PC-3 (cell line): ENCODE measurements around the gene TSPAN8. TPM values are rescaled to one million over a fixed set of nuclear protein-coding genes. Genes with fewer than 3 reads are reported as not detected.

ENCODE experiments used
- ATAC-seq: fragments of 200-7000 bp; cut with Tn5 transposase; 2 replicates; pipeline ENCODE4 v1.9.1; 2020; ENCODE audit warnings: mild to moderate bottlenecking, moderate library complexity
- BruUV-seq: library from RNA; stranded (reverse); fragments of 400-500 nt; replicated peaks from 2 replicates; lab custom pipeline; 2021; lab: Mats Ljungman, UMichigan
- CTCF ChIA-PET: fragments of 300-600 bp; sonication (Branson Sonifier 250); formaldehyde crosslinking; loops from one replicate; lab custom pipeline; 2022; ENCODE audit warnings: antibody characterized with exemption; lab: Charles Lee
- POLR2A ChIA-PET: fragments of 300-600 bp; sonication (Branson Sonifier 250); formaldehyde crosslinking; loops from one replicate; lab custom pipeline; 2022; ENCODE audit warnings: antibody characterized with exemption; ENCODE audit not compliant: unreplicated experiment; lab: Charles Lee
- DNase-seq: peaks from one replicate; pipeline ENCODE4 v3.0.0-alpha.2; 2015
- H2AFZ ChIP-seq: fragments of 300-600 bp; sonication (generic); 2 replicates; pipeline ENCODE4 v1.6.0; 2016; ENCODE audit warnings: antibody characterized with exemption, low read length
- H3F3A ChIP-seq: fragments of 300-600 bp; sonication (generic); one replicate; pipeline ENCODE4 v1.6.0; 2017; ENCODE audit warnings: antibody characterized with exemption, low read length, control low read depth, mild to moderate bottlenecking; ENCODE audit not compliant: unreplicated experiment
- H3K27ac ChIP-seq: fragments of 300-600 bp; sonication (generic); 2 replicates; pipeline ENCODE4 v1.5.1; 2016; ENCODE audit warnings: mild to moderate bottlenecking, low read length
- H3K27me3 ChIP-seq: fragments of 300-600 bp; sonication (generic); 2 replicates; pipeline ENCODE4 v1.6.1; 2016; ENCODE audit warnings: low read length, mixed read lengths
- H3K36me3 ChIP-seq: fragments of 300-600 bp; sonication (generic); 2 replicates; pipeline ENCODE4 v1.6.1; 2016; ENCODE audit warnings: low read depth, mixed run types, low read length, mixed read lengths
- H3K4me1 ChIP-seq: fragments of 300-600 bp; sonication (generic); 2 replicates; pipeline ENCODE4 v1.5.1; 2016; ENCODE audit warnings: low read length; ENCODE audit not compliant: insufficient read depth
- H3K4me2 ChIP-seq: fragments of 300-600 bp; sonication (generic); 2 replicates; pipeline ENCODE4 v1.6.0; 2016; ENCODE audit warnings: low read length
- H3K4me3 ChIP-seq: fragments of 300-600 bp; sonication (generic); 2 replicates; pipeline ENCODE4 v1.5.1; 2016; ENCODE audit warnings: mild to moderate bottlenecking, low read length, mixed read lengths
- H3K79me2 ChIP-seq: fragments of 300-600 bp; sonication (generic); 2 replicates; pipeline ENCODE4 v1.6.1; 2017; ENCODE audit warnings: low read length, mixed read lengths
- H3K9ac ChIP-seq: fragments of 300-600 bp; sonication (generic); 2 replicates; pipeline ENCODE4 v1.6.0; 2016; ENCODE audit warnings: mild to moderate bottlenecking, low read length
- H3K9me2 ChIP-seq: fragments of 300-600 bp; sonication (generic); replicated peaks from 2 replicates; pipeline ENCODE4 v1.6.1; 2016; ENCODE audit warnings: mixed run types, low read length, mixed read lengths
- H3K9me3 ChIP-seq: fragments of 300-600 bp; sonication (generic); 2 replicates; pipeline ENCODE4 v1.6.1; 2016; ENCODE audit warnings: low read length, mixed read lengths
- H4K20me1 ChIP-seq: fragments of 300-600 bp; sonication (generic); 2 replicates; pipeline ENCODE4 v1.6.1; 2016; ENCODE audit warnings: low read length, mixed read lengths
- EZH2 ChIP-seq: fragments of 300-600 bp; sonication (generic); IDR thresholded peaks from one replicate; pipeline ENCODE4 v1.6.1; 2017; ENCODE audit warnings: antibody characterized with exemption, mild to moderate bottlenecking, low read length; ENCODE audit not compliant: unreplicated experiment
- EZH2phosphoT487 ChIP-seq: fragments of 300-600 bp; sonication (generic); IDR thresholded peaks from 2 replicates; pipeline ENCODE4 v1.6.1; 2018; ENCODE audit warnings: mild to moderate bottlenecking, antibody characterized with exemption, low read length, borderline replicate concordance
- intact Hi-C: fragments of 100-400 bp; cut with micrococcal nuclease; formaldehyde crosslinking; loops from 2 replicates; pipeline ENCODE4 v1.9.0; 2023
- total RNA-seq: library from RNA; depleted of rRNA; stranded (reverse); fragments of >200 nt; gene quantifications from 2 replicates; pipeline ENCODE4 v1.2.3, GENCODE V29; 2014
- TF ChIP-seq, protein P1 (sequence below): fragments of 300-600 bp; sonication (generic); conservative IDR thresholded peaks from 2 replicates; pipeline ENCODE4 v1.5.1; 2017; ENCODE audit warnings: antibody characterized with exemption, low read depth, mild to moderate bottlenecking, low read length

Gene TSPAN8
- total RNA-seq, 1 experiment from 2014 or later: 1.3 TPM

DNA sequence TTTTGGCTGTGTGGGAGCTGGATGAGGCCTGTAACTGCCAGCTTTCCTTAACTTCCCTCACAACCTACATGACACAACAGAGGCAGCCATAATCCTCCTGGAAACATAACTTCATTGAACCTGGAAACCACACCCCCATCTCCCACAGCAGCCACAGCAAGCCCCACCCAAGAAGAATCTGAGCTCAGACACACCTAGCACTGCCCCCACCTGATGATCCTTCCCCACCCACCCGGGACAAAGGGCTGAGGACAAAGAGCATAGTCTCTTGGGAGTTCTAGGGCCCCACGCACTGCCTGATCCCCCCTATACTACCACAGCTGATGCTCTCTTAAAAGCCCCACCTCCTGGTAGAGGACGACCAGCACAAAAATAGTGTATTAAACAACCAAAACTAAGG lies 29.6 kb upstream of the TSPAN8 start:
- CTCF ChIA-PET: no interaction called here

GRCh38 chr12:71186571-71187288 lies 28.9 kb upstream of the TSPAN8 start:
- Histone ChIP-seq H3K79me2 (no peaks in the 10 kb centered on the region), H4K20me1 (no peaks in the 10 kb centered on the region), H3K27me3 (no peaks in the 10 kb centered on the region), H3K4me3 (no peak overlapping the region), H2AFZ (no peak overlapping the region), H3K4me1 (peaks cover 19% of the 10 kb centered on the region), H3K4me2 (no peak overlapping the region), H3K9me2 (no peaks in the 10 kb centered on the region), H3K27ac (no peak overlapping the region), H3F3A (no peaks in the 10 kb centered on the region), H3K36me3 (no peaks in the 10 kb centered on the region), H3K9ac (no peak overlapping the region), H3K9me3 (no peaks in the 10 kb centered on the region)
- ChIA-PET CTCF (no interaction called here), POLR2A (no interaction called here)
- DNase-seq (no peak), ATAC-seq (no peak)
- intact Hi-C loops: no loop called here
- no TSS peak for BruUV-seq
- no peak for TF ChIP-seq EZH2phosphoT487
- TF ChIP-seq EZH2: no peak
- TF ChIP-seq, protein P1, sequence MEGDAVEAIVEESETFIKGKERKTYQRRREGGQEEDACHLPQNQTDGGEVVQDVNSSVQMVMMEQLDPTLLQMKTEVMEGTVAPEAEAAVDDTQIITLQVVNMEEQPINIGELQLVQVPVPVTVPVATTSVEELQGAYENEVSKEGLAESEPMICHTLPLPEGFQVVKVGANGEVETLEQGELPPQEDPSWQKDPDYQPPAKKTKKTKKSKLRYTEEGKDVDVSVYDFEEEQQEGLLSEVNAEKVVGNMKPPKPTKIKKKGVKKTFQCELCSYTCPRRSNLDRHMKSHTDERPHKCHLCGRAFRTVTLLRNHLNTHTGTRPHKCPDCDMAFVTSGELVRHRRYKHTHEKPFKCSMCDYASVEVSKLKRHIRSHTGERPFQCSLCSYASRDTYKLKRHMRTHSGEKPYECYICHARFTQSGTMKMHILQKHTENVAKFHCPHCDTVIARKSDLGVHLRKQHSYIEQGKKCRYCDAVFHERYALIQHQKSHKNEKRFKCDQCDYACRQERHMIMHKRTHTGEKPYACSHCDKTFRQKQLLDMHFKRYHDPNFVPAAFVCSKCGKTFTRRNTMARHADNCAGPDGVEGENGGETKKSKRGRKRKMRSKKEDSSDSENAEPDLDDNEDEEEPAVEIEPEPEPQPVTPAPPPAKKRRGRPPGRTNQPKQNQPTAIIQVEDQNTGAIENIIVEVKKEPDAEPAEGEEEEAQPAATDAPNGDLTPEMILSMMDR: no peak

More for the DNA sequence above, 29.6 kb upstream of the TSPAN8 start:
- H3K4me2 ChIP-seq: no peak overlapping the region
- no peaks in the 10 kb centered on the region for H3K9me3 ChIP-seq
- H3K4me3 ChIP-seq: no peak overlapping the region
- no peaks in the 10 kb centered on the region for H3K27me3 ChIP-seq
- TF ChIP-seq EZH2phosphoT487 (no peak), EZH2 (no peak)
- TF ChIP-seq, protein P1: no peak
- intact Hi-C loops: no loop called here
- no peak overlapping the region for H2AFZ ChIP-seq
- no peaks in the 10 kb centered on the region for H4K20me1 ChIP-seq
- no peaks in the 10 kb centered on the region for H3K9me2 ChIP-seq
- DNase-seq: no peak
- no peaks in the 10 kb centered on the region for H3K36me3 ChIP-seq
- H3F3A ChIP-seq: no peaks in the 10 kb centered on the region
- H3K9ac ChIP-seq: no peak overlapping the region
- H3K79me2 ChIP-seq: no peaks in the 10 kb centered on the region
- no TSS peak for BruUV-seq
- POLR2A ChIA-PET: no interaction called here
- ATAC-seq: no peak
- H3K27ac ChIP-seq: no peak overlapping the region
- peaks cover 15% of the 10 kb centered on the region for H3K4me1 ChIP-seq

GRCh38 chr12:71183846-71184245 lies 26.0 kb upstream of the TSPAN8 start:
- peak overlapping the region; percentile 69 for H3K27ac ChIP-seq
- H3K4me2 ChIP-seq: no peak overlapping the region
- ChIA-PET POLR2A (no interaction called here), CTCF (no interaction called here)
- no TSS peak for BruUV-seq
- H3K36me3 ChIP-seq: no peaks in the 10 kb centered on the region
- peaks cover 19% of the 10 kb centered on the region for H3K4me1 ChIP-seq
- H3K27me3 ChIP-seq: no peaks in the 10 kb centered on the region
- H3F3A ChIP-seq: no peaks in the 10 kb centered on the region
- H3K79me2 ChIP-seq: no peaks in the 10 kb centered on the region
- no peak overlapping the region for H3K9ac ChIP-seq
- TF ChIP-seq EZH2phosphoT487 (no peak), EZH2 (no peak)
- TF ChIP-seq, protein P1: no peak
- H3K4me3 ChIP-seq: no peak overlapping the region
- no peak for DNase-seq
- ATAC-seq: no peak
- H3K9me3 ChIP-seq: no peaks in the 10 kb centered on the region
- H2AFZ ChIP-seq: no peak overlapping the region
- H4K20me1 ChIP-seq: no peaks in the 10 kb centered on the region
- intact Hi-C loops: loop anchor here (2.0 kb wide), 1 partner anchor 25 kb away; no protein-coding TSS in a partner anchor
- H3K9me2 ChIP-seq: no peaks in the 10 kb centered on the region
